ENCODE results near the gene KRTAP5-5.
"Not testable (repeated sequence)": the region's sequence is repeated elsewhere in the genome, so short reads cannot be mapped to it uniquely, and the experiment has no call there.

KRTAP5-5 gene

GRCh38 chr11:1589996-1590395, 39.6 kb upstream of the KRTAP5-5 start:
- DNase-seq (ENCODE audit: extremely low read depth, insufficient read length) = no peak
- TF ChIP-seq, protein P1, sequence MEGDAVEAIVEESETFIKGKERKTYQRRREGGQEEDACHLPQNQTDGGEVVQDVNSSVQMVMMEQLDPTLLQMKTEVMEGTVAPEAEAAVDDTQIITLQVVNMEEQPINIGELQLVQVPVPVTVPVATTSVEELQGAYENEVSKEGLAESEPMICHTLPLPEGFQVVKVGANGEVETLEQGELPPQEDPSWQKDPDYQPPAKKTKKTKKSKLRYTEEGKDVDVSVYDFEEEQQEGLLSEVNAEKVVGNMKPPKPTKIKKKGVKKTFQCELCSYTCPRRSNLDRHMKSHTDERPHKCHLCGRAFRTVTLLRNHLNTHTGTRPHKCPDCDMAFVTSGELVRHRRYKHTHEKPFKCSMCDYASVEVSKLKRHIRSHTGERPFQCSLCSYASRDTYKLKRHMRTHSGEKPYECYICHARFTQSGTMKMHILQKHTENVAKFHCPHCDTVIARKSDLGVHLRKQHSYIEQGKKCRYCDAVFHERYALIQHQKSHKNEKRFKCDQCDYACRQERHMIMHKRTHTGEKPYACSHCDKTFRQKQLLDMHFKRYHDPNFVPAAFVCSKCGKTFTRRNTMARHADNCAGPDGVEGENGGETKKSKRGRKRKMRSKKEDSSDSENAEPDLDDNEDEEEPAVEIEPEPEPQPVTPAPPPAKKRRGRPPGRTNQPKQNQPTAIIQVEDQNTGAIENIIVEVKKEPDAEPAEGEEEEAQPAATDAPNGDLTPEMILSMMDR (IDR thresholded peaks at IDR 0.05; ENCODE audit: insufficient read depth, low read length, poor library complexity, severe bottlenecking) = no peak

DNA sequence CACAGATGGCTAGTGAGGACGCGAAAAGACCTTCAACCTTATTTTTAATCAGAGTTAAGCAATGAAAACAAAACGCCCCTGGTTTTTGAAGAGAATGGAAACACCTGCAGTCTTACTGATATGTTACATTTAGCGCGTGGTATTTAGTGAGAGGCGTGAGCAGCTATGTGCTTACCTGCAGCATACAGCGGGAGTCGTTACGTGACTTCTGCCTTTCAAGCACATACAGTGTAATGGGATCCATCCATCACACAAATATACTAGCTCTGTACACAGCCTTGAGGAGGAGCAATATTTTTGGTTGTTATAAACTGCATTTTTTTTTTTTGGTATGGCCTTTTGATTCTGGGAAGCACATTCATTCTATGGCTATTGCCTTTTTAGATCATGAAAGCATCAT, 36.9 kb upstream of the KRTAP5-5 start:
- Histone ChIP-seq H3K4me3 (replicated peaks; ENCODE audit: low read depth, low read length) (no peak overlapping the region), H3K27me3 (replicated peaks; ENCODE audit: control insufficient read depth, insufficient read depth, low read length) (no peaks in the 10 kb centered on the region; the same call in 1 of the 2 replicates), H3K36me3 (ENCODE audit: control insufficient read depth, insufficient read depth, low read length) (no peaks in the 10 kb centered on the region)
- TF ChIP-seq, protein P1 (IDR thresholded peaks at IDR 0.05; ENCODE audit: insufficient read depth, low read length, poor library complexity, severe bottlenecking) = no peak
- DNase-seq (ENCODE audit: extremely low read depth, insufficient read length) = no peak

More at GRCh38 chr11:1589996-1590395, 39.6 kb upstream of the KRTAP5-5 start:
- Histone ChIP-seq H3K4me3 (replicated peaks; ENCODE audit: low read depth, low read length) (no peak overlapping the region), H3K36me3 (ENCODE audit: control insufficient read depth, insufficient read depth, low read length) (no peaks in the 10 kb centered on the region), H3K27me3 (replicated peaks; ENCODE audit: control insufficient read depth, insufficient read depth, low read length) (no peaks in the 10 kb centered on the region; the same call in 1 of the 2 replicates)

DNA sequence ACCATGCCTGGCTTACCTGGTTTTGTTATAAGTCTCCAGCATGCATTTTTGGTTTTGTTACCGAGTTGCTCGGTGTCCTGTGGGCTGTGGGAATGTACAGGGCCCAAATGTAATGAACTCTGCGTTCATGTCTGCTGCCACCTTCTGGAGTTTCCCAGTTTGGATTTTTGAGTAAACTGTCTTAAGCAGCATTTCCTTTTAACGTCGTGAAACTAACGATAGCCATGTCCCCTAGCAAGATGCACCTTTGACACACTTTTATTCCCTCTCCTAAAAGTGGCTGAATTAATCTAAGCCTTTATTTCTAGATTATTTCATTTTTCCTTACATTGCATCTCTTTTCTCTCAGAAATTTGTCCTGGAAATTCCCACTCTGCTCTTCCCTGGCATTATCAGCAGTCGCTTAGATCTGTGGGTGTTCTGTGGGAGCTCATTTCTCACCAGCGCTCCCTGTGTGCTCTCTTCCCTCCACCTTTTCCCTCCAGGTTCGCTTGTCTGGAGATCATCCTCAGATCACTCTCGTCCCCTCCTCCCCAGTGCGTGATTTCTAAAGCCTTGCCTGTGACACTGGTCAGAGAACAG, 33.5 kb upstream of the KRTAP5-5 start:
- H3K27me3 ChIP-seq (replicated peaks; ENCODE audit: control insufficient read depth, insufficient read depth, low read length); H3K4me3 ChIP-seq (replicated peaks; ENCODE audit: low read depth, low read length); DNase-seq (ENCODE audit: extremely low read depth, insufficient read length); H3K36me3 ChIP-seq (ENCODE audit: control insufficient read depth, insufficient read depth, low read length): not testable (repeated sequence)

GRCh38 chr11:1596576-1597121, 32.9 kb upstream of the KRTAP5-5 start:
- H3K4me3 ChIP-seq (replicated peaks; ENCODE audit: low read depth, low read length); H3K36me3 ChIP-seq (ENCODE audit: control insufficient read depth, insufficient read depth, low read length); H3K27me3 ChIP-seq (replicated peaks; ENCODE audit: control insufficient read depth, insufficient read depth, low read length); DNase-seq (ENCODE audit: extremely low read depth, insufficient read length): not testable (repeated sequence)

- no peaks in the 10 kb centered on the region for H3K36me3 ChIP-seq (ENCODE audit: control insufficient read depth, insufficient read depth, low read length)
- no peak overlapping the region for H3K4me3 ChIP-seq (replicated peaks; ENCODE audit: low read depth, low read length)
- TF ChIP-seq, protein P1 (IDR thresholded peaks at IDR 0.05; ENCODE audit: insufficient read depth, low read length, poor library complexity, severe bottlenecking) = no peak
- no peak for DNase-seq (ENCODE audit: extremely low read depth, insufficient read length)
- no peaks in the 10 kb centered on the region for H3K27me3 ChIP-seq (replicated peaks; ENCODE audit: control insufficient read depth, insufficient read depth, low read length)
Observed at GRCh38 chr11:1597331-1597993, 32.1 kb upstream of the KRTAP5-5 start.

- H3K4me3 ChIP-seq (replicated peaks; ENCODE audit: low read depth, low read length) = no peak within 1 kb of the TSS
- no peak for DNase-seq (ENCODE audit: extremely low read depth, insufficient read length)
- H3K27me3 ChIP-seq (replicated peaks; ENCODE audit: control insufficient read depth, insufficient read depth, low read length) = no peaks in the 10 kb centered on the region
- TF ChIP-seq, protein P1 (IDR thresholded peaks at IDR 0.05; ENCODE audit: insufficient read depth, low read length, poor library complexity, severe bottlenecking) = no peak
- no peaks in the 10 kb centered on the region for H3K36me3 ChIP-seq (ENCODE audit: control insufficient read depth, insufficient read depth, low read length)
Observed at GRCh38 chr11:1597994-1598380, 31.6 kb upstream of the KRTAP5-5 start, which contains the start of gene KRTAP5-2. TSS of gene KRTAP5-2 (minus strand) at chr11:1598294. CDS start at chr11:1598250, 44 bp downstream.

GRCh38 chr11:1598406-1598805, 31.2 kb upstream of the KRTAP5-5 start:
- H3K4me3 ChIP-seq (replicated peaks; ENCODE audit: low read depth, low read length); H3K27me3 ChIP-seq (replicated peaks; ENCODE audit: control insufficient read depth, insufficient read depth, low read length); DNase-seq (ENCODE audit: extremely low read depth, insufficient read length); H3K36me3 ChIP-seq (ENCODE audit: control insufficient read depth, insufficient read depth, low read length): not testable (repeated sequence)

Data from GM06990 (cell line).